GM19025 (cell line): ENCODE results near the gene KDSR.

Experiments
- ATAC-seq: cut with Tn5 transposase; IDR thresholded peaks from one replicate; pipeline ENCODE4 v1.9.1; 2021; ENCODE audit warnings: mild to moderate bottlenecking, low read depth, moderate library complexity; ENCODE audit not compliant: unreplicated experiment

Gene KDSR

GRCh38 chr18:63322206-63322605 is 44.8 kb downstream of the KDSR start:
- no peak for ATAC-seq

DNA sequence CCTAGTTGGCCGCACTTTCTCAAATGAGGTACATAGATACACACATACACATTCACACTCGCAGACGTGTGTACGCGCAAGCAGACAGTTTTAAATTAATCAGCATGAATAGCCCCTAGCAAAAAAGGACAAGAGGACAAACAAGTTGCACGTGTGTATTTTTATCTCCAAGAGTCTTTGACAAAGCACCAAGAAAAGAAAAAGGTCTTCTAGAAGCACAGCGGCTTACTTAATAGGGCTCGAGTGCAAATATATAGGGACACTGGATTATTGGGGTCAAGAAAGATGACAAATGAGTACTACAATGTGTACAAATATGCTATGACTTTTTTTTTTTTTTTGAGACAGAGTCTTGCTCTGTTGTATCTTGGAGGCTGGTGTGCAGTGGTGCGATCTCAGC is 45.7 kb downstream of the KDSR start:
- no peak for ATAC-seq

GRCh38 chr18:63320975-63321265 is 46.1 kb downstream of the KDSR start:
- no peak for ATAC-seq

- ATAC-seq: peak; percentile 53
Observed at GRCh38 chr18:63320123-63320974, 46.7 kb downstream of the KDSR start.

DNA sequence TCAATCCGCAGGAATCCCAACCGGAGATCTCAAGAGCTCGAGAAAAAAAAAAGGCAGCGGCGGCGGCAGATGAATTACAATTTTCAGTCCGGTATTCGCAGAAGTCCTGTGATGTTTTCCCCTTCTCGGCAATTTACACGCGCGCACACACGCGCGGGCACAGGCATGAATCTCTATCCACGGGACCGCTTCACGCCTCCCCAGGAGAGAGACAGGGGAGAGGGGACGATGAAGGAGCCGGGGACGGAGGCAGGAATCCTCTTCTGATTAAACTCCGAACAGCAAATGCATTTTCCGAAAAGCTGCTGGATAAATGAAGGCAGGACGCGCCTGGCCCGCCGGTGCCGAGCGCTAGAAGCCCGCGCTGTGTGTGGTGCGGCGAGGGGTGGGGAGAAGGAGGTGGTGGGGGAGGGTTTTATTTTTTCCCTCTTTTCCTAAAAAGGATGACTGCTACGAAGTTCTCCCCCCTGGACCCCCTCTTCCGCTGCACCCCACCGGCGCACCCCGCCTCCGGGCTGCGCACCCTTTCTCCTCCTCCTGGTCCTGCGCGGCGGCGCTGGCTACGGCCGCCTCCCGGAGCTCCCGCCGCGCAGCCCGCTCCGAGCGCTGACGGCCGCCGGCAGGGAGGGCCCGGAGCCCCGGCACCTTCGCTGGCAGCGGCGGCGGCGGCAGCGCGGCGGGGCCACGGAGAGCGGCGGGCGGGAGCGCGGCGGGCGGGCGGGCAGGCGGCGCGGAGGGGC is 47.5 kb downstream of the KDSR start, which contains the start of gene BCL2:
Gene BCL2, minus strand, starts transcription at position 387 of the 740 bp plus-strand sequence.
- peak; percentile 13 for ATAC-seq

DNA sequence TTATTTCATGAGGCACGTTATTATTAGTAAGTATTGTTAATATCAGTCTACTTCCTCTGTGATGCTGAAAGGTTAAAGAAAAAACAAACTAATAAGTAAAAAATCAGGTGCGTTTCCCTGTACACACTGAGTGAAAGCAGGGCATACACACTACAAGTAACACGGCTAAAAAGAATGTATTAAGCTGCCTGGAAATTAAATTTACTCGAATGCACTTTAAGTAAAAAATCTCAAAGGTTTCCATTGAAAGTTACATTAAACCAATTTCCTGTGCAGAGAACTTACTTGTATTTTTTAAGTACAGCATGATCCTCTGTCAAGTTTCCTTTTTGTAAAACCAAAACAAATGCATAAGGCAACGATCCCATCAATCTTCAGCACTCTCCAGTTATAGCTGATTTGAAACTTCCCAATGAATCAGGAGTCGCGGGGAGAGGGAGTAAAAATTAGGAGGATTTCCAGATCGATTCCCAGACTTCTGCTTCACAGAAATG is 48.1 kb downstream of the KDSR start:
- no peak for ATAC-seq

DNA sequence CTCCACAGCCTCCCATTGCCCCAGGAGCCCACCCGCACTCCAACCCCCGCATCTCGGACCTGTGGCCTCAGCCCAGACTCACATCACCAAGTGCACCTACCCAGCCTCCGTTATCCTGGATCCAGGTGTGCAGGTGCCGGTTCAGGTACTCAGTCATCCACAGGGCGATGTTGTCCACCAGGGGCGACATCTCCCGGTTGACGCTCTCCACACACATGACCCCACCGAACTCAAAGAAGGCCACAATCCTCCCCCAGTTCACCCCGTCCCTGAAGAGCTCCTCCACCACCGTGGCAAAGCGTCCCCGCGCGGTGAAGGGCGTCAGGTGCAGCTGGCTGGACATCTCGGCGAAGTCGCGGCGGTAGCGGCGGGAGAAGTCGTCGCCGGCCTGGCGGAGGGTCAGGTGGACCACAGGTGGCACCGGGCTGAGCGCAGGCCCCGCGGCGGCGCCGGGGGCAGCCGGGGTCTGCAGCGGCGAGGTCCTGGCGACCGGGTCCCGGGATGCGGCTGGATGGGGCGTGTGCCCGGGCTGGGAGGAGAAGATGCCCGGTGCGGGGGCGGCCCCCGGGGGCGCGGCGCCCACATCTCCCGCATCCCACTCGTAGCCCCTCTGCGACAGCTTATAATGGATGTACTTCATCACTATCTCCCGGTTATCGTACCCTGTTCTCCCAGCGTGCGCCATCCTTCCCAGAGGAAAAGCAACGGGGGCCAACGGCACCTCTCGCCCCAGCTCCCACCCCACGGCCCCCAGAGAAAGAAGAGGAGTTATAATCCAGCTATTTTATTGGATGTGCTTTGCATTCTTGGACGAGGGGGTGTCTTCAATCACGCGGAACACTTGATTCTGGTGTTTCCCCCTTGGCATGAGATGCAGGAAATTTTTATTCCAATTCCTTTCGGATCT is 48.8 kb downstream of the KDSR start:
- ATAC-seq: peak; percentile 31

GRCh38 chr18:63317556-63317946 is 49.5 kb downstream of the KDSR start:
- no peak for ATAC-seq

DNA sequence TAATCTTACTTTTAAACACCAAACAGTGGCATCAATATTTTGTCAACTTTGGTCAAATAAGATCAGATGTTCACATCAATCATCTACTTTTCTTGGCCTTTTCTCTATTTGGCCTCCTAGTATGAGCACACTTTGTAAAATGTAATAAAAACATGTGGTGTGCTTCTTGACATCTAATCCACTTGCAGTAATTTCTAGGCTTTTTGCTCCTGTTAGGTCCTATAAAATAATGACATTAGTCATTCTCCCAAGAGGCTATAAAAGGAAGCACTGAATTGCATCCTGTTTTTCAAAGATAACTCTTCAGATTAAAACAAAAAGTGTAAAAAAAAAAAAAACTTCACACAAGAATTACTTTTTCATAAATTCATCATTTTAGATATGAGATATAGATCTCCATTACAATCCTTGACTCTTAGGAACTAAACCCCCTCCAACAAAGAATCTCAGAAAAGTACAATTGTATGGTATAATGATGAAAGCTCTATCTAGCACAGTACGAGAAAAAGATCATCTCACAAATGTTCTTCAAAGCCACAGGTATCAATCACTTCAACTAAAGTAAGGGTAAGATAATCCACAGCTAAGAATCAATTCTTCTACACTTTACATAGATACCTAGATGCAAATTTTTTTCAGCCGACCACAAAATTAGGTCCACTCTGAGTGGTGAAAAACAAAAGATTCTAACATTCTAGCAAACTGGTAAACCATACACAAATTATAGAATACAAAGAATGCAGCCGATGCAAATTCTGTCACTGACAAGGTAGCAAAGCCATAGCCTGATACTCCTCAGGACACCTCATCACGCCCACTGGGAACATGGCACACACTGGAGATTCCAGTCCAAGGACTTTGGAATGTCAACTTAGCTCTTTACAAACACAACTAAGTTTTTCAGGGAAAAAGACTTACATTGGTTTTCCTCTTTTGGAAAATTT is 50.1 kb downstream of the KDSR start:
- ATAC-seq: peak; percentile 12

GRCh38 chr18:63315876-63316275 is 51.1 kb downstream of the KDSR start:
- ATAC-seq: no peak

GRCh38 chr18:63315131-63315662 is 51.8 kb downstream of the KDSR start:
- ATAC-seq: no peak

GRCh38 chr18:63314062-63314790 is 52.8 kb downstream of the KDSR start:
- no peak for ATAC-seq

DNA sequence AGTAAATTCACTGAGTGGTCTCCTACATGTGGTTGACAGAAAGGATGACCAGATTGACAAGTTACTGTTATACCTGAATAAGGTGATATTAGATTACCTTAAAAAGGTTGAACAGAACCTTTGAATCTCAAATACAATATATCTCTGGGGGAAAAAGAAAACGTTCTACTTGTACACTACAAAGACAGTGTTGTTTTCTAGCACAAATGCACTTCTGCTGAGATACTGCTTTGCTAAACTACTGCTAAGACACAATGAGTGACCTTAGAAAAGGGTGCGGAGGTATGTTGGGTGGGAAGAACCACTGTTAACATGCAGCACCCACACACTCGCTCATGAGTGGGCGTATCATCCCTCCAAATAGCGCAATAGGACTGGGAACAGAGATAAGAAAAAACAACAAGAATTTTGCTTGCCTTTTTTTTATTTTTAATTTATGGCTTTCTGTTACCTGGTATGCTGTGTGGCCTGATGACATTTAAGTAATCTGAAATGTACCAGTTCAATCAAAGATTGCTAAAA is 53.5 kb downstream of the KDSR start:
- no peak for ATAC-seq

- ATAC-seq: peak; percentile 24
Observed at GRCh38 chr18:63312737-63313395, 54.1 kb downstream of the KDSR start.

GRCh38 chr18:63312019-63312409 is 55.0 kb downstream of the KDSR start:
- no peak for ATAC-seq

DNA sequence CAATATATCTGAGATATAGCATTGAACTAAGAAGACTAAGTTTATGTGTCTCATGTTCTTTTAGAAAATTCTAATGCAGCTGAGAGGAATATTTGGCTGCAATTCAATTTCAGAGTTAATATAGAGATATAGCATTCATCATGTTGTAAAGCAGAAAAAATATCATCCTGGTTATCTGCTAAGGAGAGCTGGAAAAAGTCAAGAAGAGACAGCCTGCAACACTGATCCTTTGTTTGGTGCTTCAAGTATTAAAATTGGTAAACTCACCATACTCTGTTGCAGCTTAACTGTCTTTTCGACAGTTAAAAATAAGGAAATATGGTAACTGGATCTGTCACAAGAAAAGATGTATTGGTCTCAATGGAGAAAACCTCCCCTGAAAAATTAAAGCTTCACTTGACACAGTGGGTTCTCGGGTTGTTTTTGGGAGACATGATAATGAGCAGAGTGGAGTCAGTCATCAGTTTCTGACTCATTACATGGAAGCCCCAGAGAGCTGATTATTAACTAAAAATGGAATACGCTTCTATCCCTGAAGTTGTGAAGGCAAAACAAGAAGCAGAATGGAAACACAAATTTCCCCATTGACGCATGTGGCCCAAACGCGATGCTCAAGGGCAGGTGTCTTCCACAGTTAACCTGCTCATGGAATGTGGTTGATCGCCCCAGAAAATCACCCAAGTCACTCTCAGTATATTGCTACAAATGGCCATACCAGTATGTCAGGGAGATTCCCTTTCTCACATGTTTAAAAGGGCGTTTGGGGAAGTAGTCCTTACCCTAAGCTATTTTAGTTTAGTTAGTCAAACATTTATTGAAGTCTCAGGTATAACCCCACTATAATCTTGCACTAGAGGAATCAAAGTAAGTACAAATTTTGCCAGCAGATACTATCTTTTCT is 55.6 kb downstream of the KDSR start:
- peak; percentile 65 for ATAC-seq

GRCh38 chr18:63309422-63309821 is 57.6 kb downstream of the KDSR start:
- ATAC-seq: no peak
